GM11168 (cell line): ENCODE measurements around the gene IFT88.

Source experiments
- in situ Hi-C: fragments of 300-500 bp; cut with MboI; formaldehyde crosslinking; loops from one replicate; pipeline ENCODE4 v1.12.0; 2022; ENCODE audit warnings: low sequenced_read_pairs; ENCODE audit not compliant: unreplicated experiment

The IFT88 gene

GRCh38 chr13:20565115-20565736, 1.7 kb upstream of the IFT88 start:
- in situ Hi-C loops, result no loop called here

GRCh38 chr13:20566468-20566897, 474 bp upstream of the IFT88 start:
- in situ Hi-C loops, result no loop called here

- in situ Hi-C loops, result no loop called here
Observed at GRCh38 chr13:20567881-20568528, 1.0 kb downstream of the IFT88 start.

- in situ Hi-C loops, result no loop called here
Observed at GRCh38 chr13:20570517-20570916, 3.6 kb downstream of the IFT88 start.

- in situ Hi-C loops, result no loop called here
Observed at GRCh38 chr13:20571676-20572075, 4.7 kb downstream of the IFT88 start.

GRCh38 chr13:20573186-20573585, 6.2 kb downstream of the IFT88 start:
- in situ Hi-C loops, result no loop called here

GRCh38 chr13:20573636-20574035, 6.7 kb downstream of the IFT88 start:
- in situ Hi-C loops, result no loop called here

- in situ Hi-C loops, result no loop called here
Observed at GRCh38 chr13:20579191-20579590, 12.2 kb downstream of the IFT88 start.

GRCh38 chr13:20580257-20580656, 13.3 kb downstream of the IFT88 start:
- in situ Hi-C loops, result no loop called here

- in situ Hi-C loops, result no loop called here
Observed at GRCh38 chr13:20582026-20582425, 15.1 kb downstream of the IFT88 start.

GRCh38 chr13:20583803-20584293, 16.9 kb downstream of the IFT88 start:
- in situ Hi-C loops, result no loop called here

- in situ Hi-C loops, result no loop called here
Observed at GRCh38 chr13:20585371-20585770, 18.4 kb downstream of the IFT88 start.

- in situ Hi-C loops, result no loop called here
Observed at GRCh38 chr13:20588529-20589110, 21.7 kb downstream of the IFT88 start.

GRCh38 chr13:20590561-20590960, 23.6 kb downstream of the IFT88 start:
- in situ Hi-C loops, result no loop called here

GRCh38 chr13:20592606-20593005, 25.6 kb downstream of the IFT88 start:
- in situ Hi-C loops, result no loop called here

GRCh38 chr13:20594280-20594679, 27.3 kb downstream of the IFT88 start:
- in situ Hi-C loops, result no loop called here

- in situ Hi-C loops, result no loop called here
Observed at GRCh38 chr13:20607015-20607414, 40.1 kb downstream of the IFT88 start.

- in situ Hi-C loops, result no loop called here
Observed at GRCh38 chr13:20608438-20609020, 41.6 kb downstream of the IFT88 start.

- in situ Hi-C loops, result no loop called here
Observed at GRCh38 chr13:20609145-20609544, 42.2 kb downstream of the IFT88 start.

GRCh38 chr13:20610006-20610405, 43.0 kb downstream of the IFT88 start:
- in situ Hi-C loops, result no loop called here
